GOT3 (cell line): ENCODE results near the gene GDPD3.

Experiments used
- DNase-seq: peaks from one replicate; lab custom pipeline; 2025; ENCODE audit warnings: mixed read lengths; lab: John Stamatoyannopoulos, UW

GDPD3 gene

DNA sequence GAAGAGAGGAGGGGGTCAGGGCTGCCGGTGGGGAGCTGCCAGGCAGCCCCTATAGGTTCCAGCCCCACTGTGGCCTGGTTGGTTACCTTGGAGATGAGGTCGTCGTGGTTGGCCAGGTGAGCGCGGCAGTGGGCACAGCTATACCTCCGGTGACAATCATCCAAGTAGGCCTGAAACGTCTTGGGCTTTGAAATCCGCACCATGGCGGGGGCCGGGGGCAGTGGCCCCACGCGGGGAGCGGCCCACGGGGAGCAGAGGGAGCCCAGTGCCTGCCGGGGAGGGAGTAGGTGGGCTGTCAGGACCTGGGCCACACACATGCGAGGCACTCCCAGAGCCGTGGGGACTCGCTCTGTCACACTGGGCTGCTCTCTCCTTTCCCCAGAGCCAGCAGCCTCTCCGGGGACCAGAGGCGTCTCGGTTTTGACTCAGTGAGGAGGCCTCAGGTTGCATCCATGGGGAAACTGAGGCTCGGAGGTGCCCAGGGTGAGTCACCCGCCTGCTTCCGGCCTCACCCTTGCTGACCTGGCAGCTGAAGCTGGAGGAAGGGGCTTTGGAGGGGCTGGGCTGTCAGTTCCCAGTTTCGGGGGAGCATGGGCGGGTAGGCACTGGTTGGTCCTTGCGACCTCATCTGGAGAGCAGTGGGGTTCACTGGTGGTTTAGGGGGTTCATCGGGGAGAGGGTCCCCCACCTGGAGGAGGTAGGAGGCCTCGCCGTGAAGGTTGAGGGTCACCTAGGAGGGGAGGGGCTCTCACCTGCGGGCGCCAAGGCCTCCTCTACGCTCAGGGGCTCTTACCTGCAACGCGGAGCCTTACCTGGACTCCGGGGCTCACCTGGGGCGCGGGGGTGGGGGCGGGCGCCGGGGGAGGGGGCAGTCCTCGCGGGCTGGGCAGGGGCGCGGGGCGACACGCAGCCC is 17.9 kb downstream of the GDPD3 start:
- DNase-seq, result no peak

GRCh38 chr16:30094541-30095165 is 18.7 kb downstream of the GDPD3 start:
- DNase-seq, result no peak

GRCh38 chr16:30092373-30093010 is 20.8 kb downstream of the GDPD3 start:
- DNase-seq, result no peak

DNA sequence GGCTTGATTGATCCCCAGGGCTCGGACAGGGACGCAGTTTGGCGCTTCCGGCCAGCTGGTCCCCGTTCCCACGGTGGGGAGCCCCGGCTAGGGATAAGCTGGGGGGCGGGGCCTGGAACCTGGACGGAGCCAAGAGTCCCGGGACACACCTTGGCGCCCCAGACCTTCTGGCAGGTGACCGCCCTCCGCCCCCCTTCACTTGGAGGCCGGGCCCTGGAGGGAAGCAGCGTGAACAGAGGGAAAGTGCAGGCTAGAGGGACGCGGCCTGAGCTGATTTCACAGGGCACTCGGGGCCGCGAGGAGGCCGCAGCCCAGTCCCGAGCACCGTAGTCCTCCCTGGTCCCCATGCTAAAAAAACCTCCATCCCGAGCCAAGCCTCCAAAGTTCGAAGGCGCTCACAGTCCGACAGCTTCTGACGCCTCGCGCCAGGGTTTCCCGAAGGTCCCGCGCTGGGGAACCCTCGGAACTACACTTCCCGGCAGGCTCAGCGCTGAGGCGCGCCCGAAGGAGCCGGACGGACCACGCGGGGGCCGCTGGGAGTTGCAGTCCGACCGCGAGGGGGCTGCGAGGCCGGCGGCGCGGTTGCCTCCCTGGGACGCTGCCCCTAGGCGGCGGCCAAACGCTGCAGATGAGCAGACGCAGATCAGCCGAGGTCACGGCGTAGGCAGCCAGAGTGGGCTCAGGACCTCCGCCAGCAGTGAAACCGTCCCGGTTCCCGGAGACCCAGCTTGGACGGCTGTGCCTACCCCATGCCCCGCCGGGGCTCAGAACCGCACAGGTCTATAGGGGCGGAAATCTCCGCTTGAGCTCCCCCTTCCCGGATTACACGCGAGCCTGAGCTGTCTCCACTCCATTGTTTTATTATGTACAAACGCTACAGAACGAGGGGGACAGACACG is 21.6 kb downstream of the GDPD3 start, which contains the start of gene TBX6:
TBX6 (minus strand) TSS at position 451 of the 899 bp plus-strand sequence. CDS start 731 bp downstream, outside the sequence.
- DNase-seq, result peak; percentile 68

DNA sequence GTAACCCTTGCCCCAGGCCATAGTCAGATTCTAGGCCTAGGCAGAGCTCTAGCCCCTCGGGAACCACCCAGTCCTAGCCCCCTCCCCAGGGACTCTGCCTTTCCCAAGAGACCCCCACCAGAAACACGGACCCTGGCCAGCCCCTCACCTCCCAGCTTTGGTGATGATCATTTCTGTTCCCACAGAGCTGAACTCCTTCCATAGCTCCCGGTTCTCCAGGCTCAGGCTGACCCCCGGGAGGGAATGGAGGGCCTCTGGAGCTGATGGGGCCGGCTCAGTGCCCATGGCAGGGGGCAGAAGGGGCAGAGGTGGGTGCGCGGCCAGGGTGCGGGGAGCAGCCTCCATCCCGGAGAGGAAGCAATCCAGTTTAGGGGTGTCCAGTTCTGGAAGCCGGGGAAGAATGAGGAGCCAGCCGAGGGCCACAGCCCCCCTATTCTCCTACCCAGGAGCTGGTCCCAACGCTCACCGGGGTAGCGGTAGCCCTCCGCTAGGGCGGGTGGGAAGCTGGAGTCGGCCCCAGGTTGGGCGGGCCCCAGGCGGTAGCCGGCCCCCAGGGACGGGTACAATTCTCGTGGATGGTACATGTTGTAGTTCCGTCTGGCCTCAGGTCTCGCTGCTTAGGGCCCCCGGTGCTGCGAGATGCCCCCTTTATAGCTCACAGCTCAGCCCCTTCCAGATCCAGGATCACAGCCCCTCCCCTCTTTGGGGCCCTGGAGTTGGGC is 22.6 kb downstream of the GDPD3 start:
- no peak for DNase-seq

GRCh38 chr16:30088832-30089624 is 24.3 kb downstream of the GDPD3 start:
- no peak for DNase-seq

GRCh38 chr16:30088237-30088831 is 25.0 kb downstream of the GDPD3 start:
- DNase-seq, result no peak

DNA sequence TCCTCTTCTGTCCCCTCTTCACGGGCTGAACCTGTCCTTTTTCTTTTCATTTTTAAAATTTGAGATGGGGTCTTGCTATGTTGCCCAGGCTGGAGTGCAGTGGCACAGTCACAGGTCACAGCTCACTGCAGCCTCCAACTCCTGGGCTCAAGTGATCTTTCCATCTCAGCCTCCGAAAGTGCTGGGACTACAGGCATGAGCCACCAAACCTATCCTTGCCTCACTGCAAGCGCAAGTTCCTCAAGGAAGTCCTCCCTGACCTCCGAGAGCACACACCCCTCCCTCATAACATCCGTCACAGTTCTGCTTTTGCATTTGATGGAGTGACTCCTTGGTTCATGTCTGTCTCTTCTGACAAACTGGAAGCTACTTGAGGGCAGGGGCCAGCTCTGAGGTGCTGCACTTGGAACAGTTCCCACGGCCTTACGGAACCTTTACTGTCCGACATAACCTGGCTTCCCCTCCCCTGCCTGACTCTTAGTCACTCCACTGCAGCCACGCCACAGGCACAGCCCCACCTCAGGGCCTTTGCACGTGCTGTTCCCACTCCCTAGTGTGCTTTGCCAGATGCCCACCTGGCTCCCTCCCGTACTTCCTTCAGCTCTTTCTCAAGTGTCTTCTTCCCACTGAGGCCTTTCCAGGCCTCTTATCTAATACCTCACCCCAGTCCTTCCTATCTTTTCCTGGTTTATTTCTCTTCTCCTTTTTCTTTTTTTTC is 26.0 kb downstream of the GDPD3 start:
- DNase-seq, result no peak

DNA sequence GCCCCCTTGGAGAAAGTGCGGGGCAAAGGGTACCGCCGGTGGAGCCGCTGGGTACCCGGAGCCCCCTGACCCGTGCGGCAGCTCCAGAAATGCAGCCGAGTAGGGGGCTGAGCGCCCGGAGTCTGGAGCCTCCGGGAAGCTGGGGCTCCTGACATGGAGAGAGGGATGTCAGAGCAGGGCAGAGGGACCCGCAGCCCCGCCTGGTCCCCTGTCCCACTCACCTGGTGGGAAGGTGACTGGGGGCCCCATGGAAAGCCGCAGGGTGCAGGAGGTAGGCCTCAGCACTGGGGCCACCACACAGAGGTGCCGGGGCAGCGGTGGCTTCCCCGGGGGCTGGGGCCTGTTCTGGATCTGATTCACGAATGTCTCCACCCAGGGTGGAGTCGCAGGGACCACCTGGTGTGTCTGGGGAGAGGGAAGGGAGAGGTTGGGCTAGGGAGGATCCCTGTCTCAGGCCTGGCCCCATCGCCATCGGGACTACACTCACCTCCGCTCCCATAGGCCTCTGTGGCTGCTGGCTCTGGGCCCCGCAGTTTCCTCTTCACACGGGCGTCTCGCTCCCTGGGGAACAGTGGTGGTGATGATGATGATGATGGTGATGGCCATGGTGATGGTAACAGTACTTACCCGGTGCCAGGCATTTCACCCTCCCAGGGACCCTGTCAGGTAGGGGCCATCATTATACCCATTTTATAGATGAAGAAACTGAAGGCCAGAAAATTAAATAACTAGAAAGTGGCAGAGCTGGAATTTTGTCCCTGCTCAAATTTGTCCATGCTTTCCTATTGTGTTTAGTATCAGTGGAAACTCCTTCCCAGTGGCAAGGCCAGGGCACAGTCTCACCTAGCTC is 26.8 kb downstream of the GDPD3 start:
- DNase-seq, result no peak

DNA sequence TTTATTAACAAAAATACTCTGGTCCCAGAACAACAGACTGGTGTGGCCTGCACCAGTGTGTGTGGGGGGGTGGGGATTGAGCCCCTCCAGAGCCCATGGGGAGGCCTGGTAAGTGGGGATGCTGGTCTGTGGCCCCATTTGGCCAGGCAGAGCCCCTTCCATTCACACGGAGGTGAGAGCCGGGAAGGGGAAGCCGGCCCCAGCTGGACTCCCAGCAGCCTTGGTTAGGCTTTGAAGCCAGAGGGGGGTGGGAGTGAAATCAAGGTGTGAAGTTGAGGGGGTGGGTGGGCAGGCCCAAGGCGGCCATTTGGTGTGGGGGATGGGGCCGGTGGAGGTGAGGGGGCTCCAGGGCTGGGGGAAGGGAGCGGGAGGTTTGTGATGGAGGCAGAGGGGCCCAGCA is 27.5 kb downstream of the GDPD3 start:
- no peak for DNase-seq

GRCh38 chr16:30085247-30085646 is 28.1 kb downstream of the GDPD3 start:
- DNase-seq, result no peak

GRCh38 chr16:30084816-30085159 is 28.5 kb downstream of the GDPD3 start:
- DNase-seq, result no peak

DNA sequence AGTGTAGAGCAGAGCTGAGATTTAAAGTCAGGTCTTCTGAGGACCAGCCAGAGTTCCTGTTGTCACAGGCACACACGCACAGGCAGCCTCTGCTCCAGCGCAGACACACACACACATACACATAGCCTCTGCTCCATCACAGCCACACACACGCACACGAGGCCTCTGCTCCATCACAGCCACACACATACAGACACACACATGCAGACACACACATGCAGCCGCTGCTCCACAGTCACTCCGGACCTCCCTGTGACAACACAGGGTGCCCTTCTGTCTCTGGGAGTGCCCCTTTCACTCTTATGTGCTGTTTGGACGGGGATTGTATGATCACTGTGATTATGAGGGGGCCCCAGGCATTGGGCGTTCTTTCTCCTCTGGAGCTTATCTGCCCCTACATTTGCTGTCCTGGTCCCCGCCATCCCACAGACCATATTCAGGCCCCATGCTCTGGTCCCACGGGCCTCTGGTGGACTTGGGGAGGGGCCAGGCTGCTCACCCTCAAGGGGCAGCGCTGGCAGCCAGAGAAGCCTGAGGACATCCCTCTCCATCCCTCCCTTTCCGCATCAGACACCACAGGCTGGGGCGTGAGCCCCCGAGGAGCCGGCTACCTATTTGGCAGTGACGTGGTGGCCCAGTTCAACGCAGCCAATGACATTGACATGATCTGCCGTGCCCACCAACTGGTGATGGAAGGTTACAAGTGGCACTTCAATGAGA is 29.1 kb downstream of the GDPD3 start:
- no peak for DNase-seq

- DNase-seq, result no peak
These were observed 29.9 kb downstream of the GDPD3 start for GRCh38 chr16:30083216-30084055.

DNA sequence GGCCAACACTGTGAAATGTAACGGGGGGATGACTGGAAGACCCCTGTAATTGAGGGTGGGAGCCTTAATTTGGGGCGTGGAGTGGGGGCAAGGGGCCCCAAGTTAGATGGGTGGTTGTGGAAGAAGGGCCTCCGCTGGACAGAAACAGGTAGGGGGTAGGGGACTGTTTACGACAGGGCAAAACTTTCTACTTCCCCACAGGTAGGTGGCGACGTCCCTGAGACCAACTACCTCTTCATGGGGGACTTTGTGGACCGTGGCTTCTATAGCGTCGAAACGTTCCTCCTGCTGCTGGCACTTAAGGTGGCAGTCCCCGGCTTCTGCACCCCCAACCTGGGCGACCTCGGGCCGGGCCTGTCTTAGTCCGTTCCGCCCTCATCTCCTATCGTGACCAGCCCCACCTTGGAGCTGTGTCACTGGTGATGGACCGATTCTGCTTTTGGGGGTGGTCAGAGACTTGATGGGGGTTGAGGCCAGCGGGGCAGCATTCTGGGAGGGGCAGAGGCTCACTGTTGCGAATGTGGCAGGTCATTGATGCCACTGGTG is 30.7 kb downstream of the GDPD3 start:
- DNase-seq, result no peak

DNA sequence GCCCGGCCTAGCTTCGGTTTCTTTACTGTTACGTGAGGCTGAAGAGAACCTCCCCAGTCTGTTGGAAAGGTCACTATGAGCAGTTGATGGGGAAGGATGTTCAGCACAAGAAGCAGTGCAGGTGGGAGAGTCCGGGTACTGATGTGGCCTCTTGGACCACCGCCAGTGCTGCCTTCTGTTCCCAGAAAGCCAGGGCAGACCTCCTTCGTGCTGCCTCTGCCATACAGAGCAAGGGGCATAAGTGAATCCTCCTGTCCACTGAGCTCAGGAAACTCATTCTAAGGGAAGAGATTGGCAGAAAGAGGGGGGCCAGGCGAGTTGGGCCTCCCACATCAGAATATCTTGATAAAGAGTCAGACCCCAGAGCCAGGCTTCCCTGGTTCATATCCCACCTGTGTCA is 33.9 kb downstream of the GDPD3 start:
- no peak for DNase-seq
